SK-N-SH treated with all-trans-retinoic acid at 6 μM for 48 hours (cell line): Measurements from ENCODE around the gene CYB5RL.

Experiments
- ATAC-seq: fragments of 200-7000 bp; cut with Tn5 transposase; 3 replicates; pipeline ENCODE4 v1.9.1; 2020; ENCODE audit warnings: mild to moderate bottlenecking, moderate library complexity
- ARNTL ChIP-seq: fragments of 450-650 bp; formaldehyde crosslinking; IDR thresholded peaks from 2 replicates; pipeline ENCODE4 v1.5.0; 2020; ENCODE audit warnings: low read depth, mild to moderate bottlenecking, moderate library complexity, borderline replicate concordance
- BACH2 ChIP-seq: fragments of 250-450 bp; sonication (Bioruptor Pico); IDR thresholded peaks from 2 replicates; pipeline ENCODE4 v1.9.0; 2021; ENCODE audit warnings: mild to moderate bottlenecking, borderline replicate concordance
- CSDC2 ChIP-seq: fragments of 250-450 bp; sonication (Bioruptor Pico); IDR thresholded peaks from 2 replicates; pipeline ENCODE4 v1.5.0; 2020; ENCODE audit warnings: mild to moderate bottlenecking, moderate library complexity
- ESRRG ChIP-seq: fragments of 250-450 bp; sonication (Bioruptor Pico); IDR thresholded peaks from 2 replicates; pipeline ENCODE4 v1.6.1; 2021; ENCODE audit warnings: mild to moderate bottlenecking
- GLIS3 ChIP-seq: fragments of 250-450 bp; sonication (Bioruptor Pico); IDR thresholded peaks from 2 replicates; pipeline ENCODE4 v1.5.0; 2020; ENCODE audit warnings: mild to moderate bottlenecking, moderate library complexity
- OSR1 ChIP-seq: fragments of 250-450 bp; sonication (Bioruptor Pico); IDR thresholded peaks from 2 replicates; pipeline ENCODE4 v1.8.0; 2022; ENCODE audit warnings: moderate library complexity, mild to moderate bottlenecking, inconsistent platforms
- RARB ChIP-seq: fragments of 250-450 bp; sonication (Bioruptor Pico); IDR thresholded peaks from 2 replicates; pipeline ENCODE4 v1.8.0; 2021; ENCODE audit warnings: mild to moderate bottlenecking, moderate library complexity
- SNAI2 ChIP-seq: fragments of 250-450 bp; sonication (Bioruptor Pico); IDR thresholded peaks from 2 replicates; pipeline ENCODE4 v1.5.0; 2020; ENCODE audit warnings: mild to moderate bottlenecking, moderate library complexity
- TCF4 ChIP-seq: fragments of 250-450 bp; sonication (Bioruptor Pico); IDR thresholded peaks from 2 replicates; pipeline ENCODE4 v1.8.0; 2021; ENCODE audit warnings: mild to moderate bottlenecking, moderate library complexity, borderline replicate concordance
- TOX ChIP-seq: fragments of 250-450 bp; sonication (Bioruptor Pico); IDR thresholded peaks from 2 replicates; pipeline ENCODE4 v1.8.0; 2021; ENCODE audit warnings: mild to moderate bottlenecking, moderate library complexity, borderline replicate concordance
- ZC3H10 ChIP-seq: fragments of 250-450 bp; sonication (Bioruptor Pico); IDR thresholded peaks from 2 replicates; pipeline ENCODE4 v1.5.1; 2021; ENCODE audit warnings: mild to moderate bottlenecking, moderate library complexity
- ZFP30 ChIP-seq: fragments of 450-650 bp; formaldehyde crosslinking; IDR thresholded peaks from 2 replicates; pipeline ENCODE4 v1.5.0; 2022; ENCODE audit warnings: mild to moderate bottlenecking, moderate library complexity
- ZNF565 ChIP-seq: fragments of 450-650 bp; formaldehyde crosslinking; conservative IDR thresholded peaks from 2 replicates; pipeline ENCODE4 v1.5.0; 2020; ENCODE audit warnings: low read depth, mild to moderate bottlenecking, moderate library complexity
- ZNF70 ChIP-seq: fragments of 450-650 bp; formaldehyde crosslinking; IDR thresholded peaks from 2 replicates; pipeline ENCODE4 v1.5.0; 2020; ENCODE audit warnings: mild to moderate bottlenecking, moderate library complexity
- ZNF8 ChIP-seq: fragments of 450-650 bp; formaldehyde crosslinking; IDR thresholded peaks from 2 replicates; pipeline ENCODE4 v1.5.0; 2020; ENCODE audit warnings: mild to moderate bottlenecking, moderate library complexity
- TF ChIP-seq, protein P1 (sequence below): fragments of 250-450 bp; sonication (Bioruptor Pico); IDR thresholded peaks from 2 replicates; pipeline ENCODE4 v1.5.1; 2021; ENCODE audit warnings: mild to moderate bottlenecking, moderate library complexity
- TF ChIP-seq, protein P2 (sequence below): fragments of 250-450 bp; sonication (Bioruptor Pico); IDR thresholded peaks from 2 replicates; pipeline ENCODE4 v1.5.1; 2020; ENCODE audit warnings: low read depth, mild to moderate bottlenecking, moderate library complexity
- TF ChIP-seq, protein P3 (sequence below): fragments of 250-450 bp; sonication (Bioruptor Pico); IDR thresholded peaks from 2 replicates; pipeline ENCODE4 v1.8.0; 2020; ENCODE audit warnings: mild to moderate bottlenecking, moderate library complexity, borderline replicate concordance
- TF ChIP-seq, protein P4 (sequence below): fragments of 250-450 bp; sonication (Bioruptor Pico); IDR thresholded peaks from 2 replicates; pipeline ENCODE4 v1.5.0; 2020; ENCODE audit warnings: mild to moderate bottlenecking, moderate library complexity
- TF ChIP-seq, protein P5 (sequence below): fragments of 250-450 bp; sonication (Bioruptor Pico); IDR thresholded peaks from 2 replicates; pipeline ENCODE4 v1.8.0; 2021; ENCODE audit warnings: low read depth, mild to moderate bottlenecking, moderate library complexity, borderline replicate concordance

Gene CYB5RL

DNA sequence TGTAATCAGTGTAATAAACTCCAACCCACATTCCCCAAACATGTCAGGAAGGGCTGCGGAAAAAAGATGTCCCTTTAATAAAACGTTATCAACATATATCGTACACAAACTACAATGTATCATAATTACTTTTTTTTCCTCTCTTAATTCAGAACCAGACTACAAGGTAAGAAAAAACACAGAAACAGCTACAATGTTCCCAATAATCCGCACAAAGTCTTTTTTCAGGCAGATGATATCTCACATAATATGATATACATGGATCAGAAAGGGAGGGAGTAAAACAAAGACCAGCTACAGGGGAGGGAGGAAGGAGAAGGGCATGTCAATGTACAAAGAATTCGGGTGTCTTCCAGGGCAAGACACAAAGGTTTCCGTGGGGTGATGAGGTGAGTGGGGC lies 25.5 kb upstream of the CYB5RL start:
- TF ChIP-seq, protein P1, sequence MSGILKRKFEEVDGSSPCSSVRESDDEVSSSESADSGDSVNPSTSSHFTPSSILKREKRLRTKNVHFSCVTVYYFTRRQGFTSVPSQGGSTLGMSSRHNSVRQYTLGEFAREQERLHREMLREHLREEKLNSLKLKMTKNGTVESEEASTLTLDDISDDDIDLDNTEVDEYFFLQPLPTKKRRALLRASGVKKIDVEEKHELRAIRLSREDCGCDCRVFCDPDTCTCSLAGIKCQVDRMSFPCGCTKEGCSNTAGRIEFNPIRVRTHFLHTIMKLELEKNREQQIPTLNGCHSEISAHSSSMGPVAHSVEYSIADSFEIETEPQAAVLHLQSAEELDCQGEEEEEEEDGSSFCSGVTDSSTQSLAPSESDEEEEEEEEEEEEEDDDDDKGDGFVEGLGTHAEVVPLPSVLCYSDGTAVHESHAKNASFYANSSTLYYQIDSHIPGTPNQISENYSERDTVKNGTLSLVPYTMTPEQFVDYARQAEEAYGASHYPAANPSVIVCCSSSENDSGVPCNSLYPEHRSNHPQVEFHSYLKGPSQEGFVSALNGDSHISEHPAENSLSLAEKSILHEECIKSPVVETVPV (CRISPR knock-in tag): no peak
- TF ChIP-seq, protein P2, sequence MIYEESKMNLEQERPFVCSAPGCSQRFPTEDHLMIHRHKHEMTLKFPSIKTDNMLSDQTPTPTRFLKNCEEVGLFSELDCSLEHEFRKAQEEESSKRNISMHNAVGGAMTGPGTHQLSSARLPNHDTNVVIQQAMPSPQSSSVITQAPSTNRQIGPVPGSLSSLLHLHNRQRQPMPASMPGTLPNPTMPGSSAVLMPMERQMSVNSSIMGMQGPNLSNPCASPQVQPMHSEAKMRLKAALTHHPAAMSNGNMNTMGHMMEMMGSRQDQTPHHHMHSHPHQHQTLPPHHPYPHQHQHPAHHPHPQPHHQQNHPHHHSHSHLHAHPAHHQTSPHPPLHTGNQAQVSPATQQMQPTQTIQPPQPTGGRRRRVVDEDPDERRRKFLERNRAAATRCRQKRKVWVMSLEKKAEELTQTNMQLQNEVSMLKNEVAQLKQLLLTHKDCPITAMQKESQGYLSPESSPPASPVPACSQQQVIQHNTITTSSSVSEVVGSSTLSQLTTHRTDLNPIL (CRISPR knock-in tag): no peak
- TF ChIP-seq, protein P3, sequence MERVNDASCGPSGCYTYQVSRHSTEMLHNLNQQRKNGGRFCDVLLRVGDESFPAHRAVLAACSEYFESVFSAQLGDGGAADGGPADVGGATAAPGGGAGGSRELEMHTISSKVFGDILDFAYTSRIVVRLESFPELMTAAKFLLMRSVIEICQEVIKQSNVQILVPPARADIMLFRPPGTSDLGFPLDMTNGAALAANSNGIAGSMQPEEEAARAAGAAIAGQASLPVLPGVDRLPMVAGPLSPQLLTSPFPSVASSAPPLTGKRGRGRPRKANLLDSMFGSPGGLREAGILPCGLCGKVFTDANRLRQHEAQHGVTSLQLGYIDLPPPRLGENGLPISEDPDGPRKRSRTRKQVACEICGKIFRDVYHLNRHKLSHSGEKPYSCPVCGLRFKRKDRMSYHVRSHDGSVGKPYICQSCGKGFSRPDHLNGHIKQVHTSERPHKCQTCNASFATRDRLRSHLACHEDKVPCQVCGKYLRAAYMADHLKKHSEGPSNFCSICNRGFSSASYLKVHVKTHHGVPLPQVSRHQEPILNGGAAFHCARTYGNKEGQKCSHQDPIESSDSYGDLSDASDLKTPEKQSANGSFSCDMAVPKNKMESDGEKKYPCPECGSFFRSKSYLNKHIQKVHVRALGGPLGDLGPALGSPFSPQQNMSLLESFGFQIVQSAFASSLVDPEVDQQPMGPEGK (CRISPR knock-in tag): no peak
- no peak for TF ChIP-seq BACH2 (CRISPR knock-in tag)
- no peak for ATAC-seq

DNA sequence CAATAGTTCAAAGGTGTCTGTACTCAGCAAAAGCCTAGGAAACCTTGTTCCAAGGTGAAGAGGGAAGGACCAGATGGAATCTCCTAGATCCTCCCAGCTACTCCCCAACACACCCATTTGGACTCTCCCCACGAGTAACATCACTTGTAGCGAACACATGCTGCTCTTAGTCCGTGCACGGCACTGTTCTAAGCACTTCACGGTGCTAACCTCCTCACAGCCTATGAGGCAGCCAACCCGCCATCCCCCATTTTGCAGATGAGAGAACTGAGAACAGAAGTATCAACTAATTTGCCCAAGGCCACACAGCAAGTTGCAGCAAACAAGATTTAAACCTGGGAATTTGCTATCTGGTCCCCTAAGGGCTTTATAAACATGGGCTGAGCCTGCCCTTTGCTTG lies 24.4 kb upstream of the CYB5RL start:
- TF ChIP-seq GLIS3 (CRISPR knock-in tag) (no peak), TCF4 (CRISPR knock-in tag) (no peak), RARB (no peak), ARNTL (CRISPR knock-in tag) (no peak), SNAI2 (no peak), TOX (no peak), ZNF70 (CRISPR knock-in tag) (no peak), ZNF8 (CRISPR knock-in tag) (no peak), BACH2 (CRISPR knock-in tag) (no peak), ESRRG (no peak), CSDC2 (no peak), ZNF565 (no peak), ZFP30 (CRISPR knock-in tag) (no peak), ZC3H10 (no peak), OSR1 (CRISPR knock-in tag) (no peak)
- TF ChIP-seq, protein P4, sequence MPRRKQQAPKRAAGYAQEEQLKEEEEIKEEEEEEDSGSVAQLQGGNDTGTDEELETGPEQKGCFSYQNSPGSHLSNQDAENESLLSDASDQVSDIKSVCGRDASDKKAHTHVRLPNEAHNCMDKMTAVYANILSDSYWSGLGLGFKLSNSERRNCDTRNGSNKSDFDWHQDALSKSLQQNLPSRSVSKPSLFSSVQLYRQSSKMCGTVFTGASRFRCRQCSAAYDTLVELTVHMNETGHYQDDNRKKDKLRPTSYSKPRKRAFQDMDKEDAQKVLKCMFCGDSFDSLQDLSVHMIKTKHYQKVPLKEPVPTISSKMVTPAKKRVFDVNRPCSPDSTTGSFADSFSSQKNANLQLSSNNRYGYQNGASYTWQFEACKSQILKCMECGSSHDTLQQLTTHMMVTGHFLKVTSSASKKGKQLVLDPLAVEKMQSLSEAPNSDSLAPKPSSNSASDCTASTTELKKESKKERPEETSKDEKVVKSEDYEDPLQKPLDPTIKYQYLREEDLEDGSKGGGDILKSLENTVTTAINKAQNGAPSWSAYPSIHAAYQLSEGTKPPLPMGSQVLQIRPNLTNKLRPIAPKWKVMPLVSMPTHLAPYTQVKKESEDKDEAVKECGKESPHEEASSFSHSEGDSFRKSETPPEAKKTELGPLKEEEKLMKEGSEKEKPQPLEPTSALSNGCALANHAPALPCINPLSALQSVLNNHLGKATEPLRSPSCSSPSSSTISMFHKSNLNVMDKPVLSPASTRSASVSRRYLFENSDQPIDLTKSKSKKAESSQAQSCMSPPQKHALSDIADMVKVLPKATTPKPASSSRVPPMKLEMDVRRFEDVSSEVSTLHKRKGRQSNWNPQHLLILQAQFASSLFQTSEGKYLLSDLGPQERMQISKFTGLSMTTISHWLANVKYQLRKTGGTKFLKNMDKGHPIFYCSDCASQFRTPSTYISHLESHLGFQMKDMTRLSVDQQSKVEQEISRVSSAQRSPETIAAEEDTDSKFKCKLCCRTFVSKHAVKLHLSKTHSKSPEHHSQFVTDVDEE (CRISPR knock-in tag): no peak
- TF ChIP-seq, protein P3 (CRISPR knock-in tag): no peak
- TF ChIP-seq, protein P5, sequence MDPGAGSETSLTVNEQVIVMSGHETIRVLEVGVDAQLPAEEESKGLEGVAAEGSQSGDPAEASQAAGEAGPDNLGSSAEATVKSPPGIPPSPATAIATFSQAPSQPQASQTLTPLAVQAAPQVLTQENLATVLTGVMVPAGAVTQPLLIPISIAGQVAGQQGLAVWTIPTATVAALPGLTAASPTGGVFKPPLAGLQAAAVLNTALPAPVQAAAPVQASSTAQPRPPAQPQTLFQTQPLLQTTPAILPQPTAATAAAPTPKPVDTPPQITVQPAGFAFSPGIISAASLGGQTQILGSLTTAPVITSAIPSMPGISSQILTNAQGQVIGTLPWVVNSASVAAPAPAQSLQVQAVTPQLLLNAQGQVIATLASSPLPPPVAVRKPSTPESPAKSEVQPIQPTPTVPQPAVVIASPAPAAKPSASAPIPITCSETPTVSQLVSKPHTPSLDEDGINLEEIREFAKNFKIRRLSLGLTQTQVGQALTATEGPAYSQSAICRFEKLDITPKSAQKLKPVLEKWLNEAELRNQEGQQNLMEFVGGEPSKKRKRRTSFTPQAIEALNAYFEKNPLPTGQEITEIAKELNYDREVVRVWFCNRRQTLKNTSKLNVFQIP (CRISPR knock-in tag): no peak
- no peak for ATAC-seq
